GM23248 (cell line): Measurements from ENCODE around the gene CBX8. TPM values are rescaled to one million over a fixed set of nuclear protein-coding genes. Genes with fewer than 3 reads are reported as not detected.

Source experiments
- DNase-seq: peaks from one replicate; pipeline ENCODE4 v3.0.0-alpha.2; 2015
- H2AFZ ChIP-seq: fragments of 200-600 bp; sonication (generic); 2 replicates; pipeline ENCODE4 v1.6.1; 2016; ENCODE audit warnings: antibody characterized with exemption
- H3F3A ChIP-seq: fragments of 200-600 bp; sonication (generic); 2 replicates; pipeline ENCODE4 v1.6.1; 2016; ENCODE audit warnings: mild to moderate bottlenecking, antibody characterized with exemption, mixed run types; ENCODE audit not compliant: insufficient read depth
- H3K27ac ChIP-seq: fragments of 200-600 bp; sonication (generic); 2 replicates; pipeline ENCODE4 v1.5.1; 2016; ENCODE audit warnings: mild to moderate bottlenecking
- H3K27me3 ChIP-seq: fragments of 200-600 bp; sonication (generic); replicated peaks from 2 replicates; pipeline ENCODE4 v1.6.1; 2016; ENCODE audit warnings: mild to moderate bottlenecking; ENCODE audit not compliant: insufficient read depth
- H3K36me3 ChIP-seq: fragments of 200-600 bp; sonication (generic); 2 replicates; pipeline ENCODE4 v1.6.1; 2016; ENCODE audit warnings: low read depth, mild to moderate bottlenecking
- H3K4me1 ChIP-seq: fragments of 200-600 bp; sonication (generic); 2 replicates; pipeline ENCODE4 v1.6.1; 2016; ENCODE audit warnings: mild to moderate bottlenecking; ENCODE audit not compliant: insufficient read depth
- H3K4me2 ChIP-seq: fragments of 200-600 bp; sonication (generic); one replicate; pipeline ENCODE4 v1.6.1; 2016; ENCODE audit warnings: mild to moderate bottlenecking; ENCODE audit not compliant: unreplicated experiment
- H3K4me3 ChIP-seq: fragments of 200-600 bp; sonication (generic); 2 replicates; pipeline ENCODE4 v1.5.1; 2016; ENCODE audit warnings: mild to moderate bottlenecking
- H3K79me2 ChIP-seq: fragments of 200-600 bp; sonication (generic); 2 replicates; pipeline ENCODE4 v1.6.1; 2016; ENCODE audit warnings: mild to moderate bottlenecking; ENCODE audit not compliant: insufficient read depth
- H3K9ac ChIP-seq: fragments of 200-600 bp; sonication (generic); 2 replicates; pipeline ENCODE4 v1.6.1; 2016; ENCODE audit warnings: mild to moderate bottlenecking
- H3K9me2 ChIP-seq: fragments of 200-600 bp; sonication (generic); 2 replicates; pipeline ENCODE4 v1.6.1; 2016; ENCODE audit warnings: mixed run types, mild to moderate bottlenecking, moderate library complexity; ENCODE audit not compliant: insufficient read depth
- H3K9me3 ChIP-seq: fragments of 200-600 bp; sonication (generic); one replicate; pipeline ENCODE4 v1.6.1; 2017; ENCODE audit warnings: low read depth
- H4K20me1 ChIP-seq: fragments of 200-600 bp; sonication (generic); 2 replicates; pipeline ENCODE4 v1.6.0; 2016; ENCODE audit not compliant: insufficient read depth
- EZH2 ChIP-seq: fragments of 200-600 bp; sonication (generic); IDR thresholded peaks from 2 replicates; pipeline ENCODE4 v1.6.1; 2018; ENCODE audit warnings: antibody characterized with exemption, mild to moderate bottlenecking; ENCODE audit not compliant: insufficient read depth, poor library complexity, severe bottlenecking
- EZH2phosphoT487 ChIP-seq: fragments of 200-600 bp; sonication (generic); IDR thresholded peaks from 2 replicates; pipeline ENCODE4 v1.6.1; 2018; ENCODE audit warnings: antibody characterized with exemption, moderate library complexity, mild to moderate bottlenecking, low read depth; ENCODE audit not compliant: insufficient read depth
- WGBS, 2 experiments: methylation state at CpG; one replicate each; pipeline ENCODE4 v1.1.6; 2015 to 2017; ENCODE audit warnings: low lambda C conversion rate in 2 of 2, low coverage in 1 of 2; ENCODE audit errors: missing lambda C conversion rate in 2 of 2; 5-methylcytosine and 5-hydroxymethylcytosine counted together
- in situ Hi-C: fragments of 300-500 bp; cut with MboI; formaldehyde crosslinking; loops from 2 replicates; pipeline ENCODE4 v1.15.0; 2020
- polyA plus RNA-seq: library from polyadenylated mRNA; unstranded; fragments of >200 nt; fragmentation: Nextera tagmentation; extraction: Ambion mirVana; gene quantifications from 2 replicates; pipeline ENCODE4 v1.2.1, GENCODE V29; 2016
- total RNA-seq: library from RNA; depleted of rRNA; stranded (reverse); fragments of >200 nt; shearing (Covaris generic); gene quantifications from 2 replicates; pipeline ENCODE4 v1.2.3, GENCODE V29; 2014

CBX8 gene
- total and polyA plus RNA-seq, 2 experiments from 2014 or later = 3.9 to 5.9 TPM

- H3K9ac ChIP-seq = peak within 1 kb of the TSS; percentile 79
- H3K4me3 ChIP-seq = peak within 1 kb of the TSS; percentile 80
Measured at GRCh38 chr17:79839356-79840268, 42.7 kb upstream of the CBX8 start, which contains the start of gene CBX4. TSS of gene CBX4 (minus strand) at chr17:79839440. CDS start at chr17:79839251, 189 bp downstream.

GRCh38 chr17:79838522-79839274 lies 41.8 kb upstream of the CBX8 start:
- Histone ChIP-seq H3K27ac (peak overlapping the region; percentile 72), H3K27me3 (peaks cover 29% of the 10 kb centered on the region), H3K4me3 (peak overlapping the region; percentile 80), H3K36me3 (peaks cover 7% of the 10 kb centered on the region; the same call in 1 of the 2 replicates), H3K9me2 (no peaks in the 10 kb centered on the region), H3K4me2 (peak overlapping the region; percentile 95), H3F3A (peaks cover 11% of the 10 kb centered on the region), H4K20me1 (no peaks in the 10 kb centered on the region), H3K9ac (peak overlapping the region; percentile 79), H3K9me3 (no peaks in the 10 kb centered on the region), H2AFZ (peak overlapping the region; percentile 72), H3K79me2 (peaks cover 39% of the 10 kb centered on the region), H3K4me1 (peaks cover 6% of the 10 kb centered on the region)
- TF ChIP-seq EZH2phosphoT487 (no peak), EZH2 (no peak)
- in situ Hi-C loops = no loop called here
- 0 to 1% methylated on average over 22 to 63 of the region's 67 CpGs for WGBS, 2 experiments
- DNase-seq = peak; percentile 78

More at GRCh38 chr17:79839356-79840268, 42.7 kb upstream of the CBX8 start, which contains the start of gene CBX4:
- H3K4me1 ChIP-seq = peaks cover 6% of the 10 kb centered on the region
- 1 to 2% methylated on average over 54 to 81 of the region's 103 CpGs for WGBS, 2 experiments
- peaks cover 6% of the 10 kb centered on the region; the same call in 1 of the 2 replicates for H3K36me3 ChIP-seq
- in situ Hi-C loops = loop anchor here (10.0 kb wide), 1 partner anchor 155 kb away; no protein-coding TSS in a partner anchor
- H3K9me3 ChIP-seq = no peaks in the 10 kb centered on the region
- H2AFZ ChIP-seq = peak within 1 kb of the TSS; percentile 72
- H4K20me1 ChIP-seq = no peaks in the 10 kb centered on the region
- peak within 1 kb of the TSS; percentile 72 for H3K27ac ChIP-seq
- peaks cover 37% of the 10 kb centered on the region for H3K79me2 ChIP-seq
- no peaks in the 10 kb centered on the region for H3K9me2 ChIP-seq
- DNase-seq = peak; percentile 97
- H3F3A ChIP-seq = peaks cover 11% of the 10 kb centered on the region
- peaks cover 29% of the 10 kb centered on the region for H3K27me3 ChIP-seq
- H3K4me2 ChIP-seq = peak within 1 kb of the TSS; percentile 95
- TF ChIP-seq EZH2phosphoT487 (no peak), EZH2 (no peak)

- H3K4me2 ChIP-seq = peak overlapping the region; percentile 95
Measured at GRCh38 chr17:79837888-79838521, 41.1 kb upstream of the CBX8 start.

More at GRCh38 chr17:79837888-79838521, 41.1 kb upstream of the CBX8 start:
- peak overlapping the region; percentile 79 for H3K9ac ChIP-seq
- 3% methylated on average over 29 to 30 of the region's 30 CpGs for WGBS, 2 experiments
- H2AFZ ChIP-seq = peak overlapping the region; percentile 72
- peaks cover 11% of the 10 kb centered on the region for H3F3A ChIP-seq
- peaks cover 6% of the 10 kb centered on the region for H3K4me1 ChIP-seq
- DNase-seq = no peak
- H3K27me3 ChIP-seq = peaks cover 26% of the 10 kb centered on the region
- H3K9me2 ChIP-seq = no peaks in the 10 kb centered on the region
- H3K27ac ChIP-seq = peak overlapping the region; percentile 72
- H3K4me3 ChIP-seq = peak overlapping the region; percentile 80
- H3K9me3 ChIP-seq = no peaks in the 10 kb centered on the region
- H3K79me2 ChIP-seq = peaks cover 39% of the 10 kb centered on the region
- H3K36me3 ChIP-seq = peaks cover 7% of the 10 kb centered on the region; the same call in 1 of the 2 replicates
- no peak for TF ChIP-seq EZH2
- no peak for TF ChIP-seq EZH2phosphoT487
- H4K20me1 ChIP-seq = no peaks in the 10 kb centered on the region
- in situ Hi-C loops = no loop called here
